Endothelial cell of umbilical vein (primary cell): Measurements from ENCODE around the gene TSEN54. TPM values are rescaled to one million over a fixed set of nuclear protein-coding genes. Genes with fewer than 3 reads are reported as not detected.

Source experiments
- BruUV-seq: library from RNA; stranded (reverse); fragments of 400-500 nt; replicated peaks from 2 replicates; lab custom pipeline; 2021; lab: Mats Ljungman, UMichigan
- CTCF ChIA-PET: fragments of 300-600, 350-600 bp; sonication (Branson Sonifier 250); formaldehyde crosslinking; loops from one replicate; lab custom pipeline; 2021; ENCODE audit warnings: antibody characterized with exemption, inconsistent platforms; lab: Charles Lee
- POLR2A ChIA-PET: fragments of 300-600, 350-600 bp; sonication (Branson Sonifier 250); formaldehyde crosslinking; loops from one replicate; lab custom pipeline; 2021; ENCODE audit warnings: antibody characterized with exemption, inconsistent platforms; lab: Charles Lee
- DNase-seq: peaks from one replicate; pipeline ENCODE4 v3.0.0-alpha.2; 2011; ENCODE audit warnings: low read depth, low spot score
- FAIRE-seq: peaks from 2 replicates; lab custom pipeline; 2011; peaks lifted over from hg19 to GRCh38; lab: Jason Lieb, UNC
- H2AFZ ChIP-seq: 2 replicates; pipeline ENCODE4 v1.6.0; 2012; ENCODE audit warnings: low read depth, low read length, control low read depth, inconsistent platforms
- H3K27ac ChIP-seq: 2 replicates; pipeline ENCODE4 v1.5.1; 2011; ENCODE audit warnings: low read depth, mild to moderate bottlenecking, control low read depth, low read length, moderate library complexity; ENCODE audit not compliant: insufficient read depth
- H3K27me3 ChIP-seq, 2 experiments: 2 replicates each; pipeline versions ENCODE4 v1.6.0 to v1.6.1; 2011; ENCODE audit warnings: low read length in 2 of 2, mixed read lengths in 1 of 2; ENCODE audit not compliant: control insufficient read depth in 2 of 2, insufficient read depth in 2 of 2
- H3K36me3 ChIP-seq, 2 experiments: 2 replicates in 1 of 2; 3 replicates in 1 of 2; pipeline ENCODE4 v1.5.1; 2011; ENCODE audit warnings: low read length in 2 of 2, mild to moderate bottlenecking in 1 of 2, moderate library complexity in 1 of 2; ENCODE audit not compliant: control insufficient read depth in 2 of 2, insufficient read depth in 2 of 2; ENCODE audit errors: extremely low read depth in 1 of 2
- H3K4me1 ChIP-seq: 3 replicates; pipeline ENCODE4 v1.5.1; 2011; ENCODE audit warnings: mild to moderate bottlenecking, low read length; ENCODE audit not compliant: control insufficient read depth, insufficient read depth; ENCODE audit errors: extremely low read depth
- H3K4me2 ChIP-seq: 2 replicates; pipeline ENCODE4 v1.6.1; 2011; ENCODE audit warnings: low read length, control low read depth, mixed read lengths; ENCODE audit not compliant: insufficient read depth
- H3K4me3 ChIP-seq, 3 experiments: fragments of 200-600 bp in 1 of 3; sonication (generic), shearing (Covaris generic) in 1 of 3; replicated peaks in 1 of 3; 2 replicates each; pipeline ENCODE4 v1.5.1; 2011 to 2016; ENCODE audit warnings: control low read depth in 3 of 3, low read length in 3 of 3, mild to moderate bottlenecking in 2 of 3, inconsistent platforms in 1 of 3, low read depth in 1 of 3, moderate library complexity in 1 of 3; ENCODE audit not compliant: insufficient read depth in 1 of 3
- H3K79me2 ChIP-seq: 2 replicates; pipeline ENCODE4 v1.6.0; 2012; ENCODE audit warnings: low read length, inconsistent platforms; ENCODE audit not compliant: control insufficient read depth, insufficient read depth
- H3K9ac ChIP-seq: replicated peaks from 2 replicates; pipeline ENCODE3; 2011; ENCODE audit warnings: low read length, control low read depth; ENCODE audit not compliant: insufficient read depth; ENCODE audit errors: extremely low read depth
- H3K9me1 ChIP-seq: replicated peaks from 3 replicates; pipeline ENCODE4 v1.6.0; 2011; ENCODE audit warnings: mild to moderate bottlenecking, low read length; ENCODE audit not compliant: control insufficient read depth, insufficient read depth; ENCODE audit errors: extremely low read depth
- H3K9me3 ChIP-seq: replicated peaks from 2 replicates; pipeline ENCODE4 v1.5.1; 2012; ENCODE audit warnings: low read length, inconsistent platforms; ENCODE audit not compliant: control insufficient read depth, insufficient read depth
- H4K20me1 ChIP-seq: replicated peaks from 2 replicates; pipeline ENCODE3; 2011; ENCODE audit warnings: mild to moderate bottlenecking, low read length; ENCODE audit not compliant: control insufficient read depth, insufficient read depth; ENCODE audit errors: extremely low read depth
- FOS ChIP-seq: IDR thresholded peaks from 2 replicates; pipeline ENCODE4 v1.6.1; 2011; ENCODE audit warnings: mild to moderate bottlenecking, low read length, moderate library complexity, borderline replicate concordance; ENCODE audit not compliant: insufficient read depth
- GATA2 ChIP-seq: IDR thresholded peaks from 2 replicates; pipeline ENCODE4 v1.7.0; 2011; ENCODE audit warnings: low read depth, mild to moderate bottlenecking, moderate library complexity, mixed read lengths, low read length; ENCODE audit not compliant: insufficient read length, insufficient read depth
- MAX ChIP-seq: IDR thresholded peaks from 2 replicates; pipeline ENCODE4 v1.6.1; 2011; ENCODE audit not compliant: insufficient read depth, insufficient read length
- MYC ChIP-seq: IDR thresholded peaks from one replicate; pipeline ENCODE4 v1.6.1; 2011; ENCODE audit warnings: mild to moderate bottlenecking, low read depth, low read length
- POLR2A ChIP-seq: IDR thresholded peaks from 2 replicates; pipeline ENCODE4 v1.6.1; 2012; ENCODE audit warnings: low read depth, mild to moderate bottlenecking, control low read depth, low read length
- POLR2AphosphoS5 ChIP-seq: IDR thresholded peaks from 2 replicates; pipeline ENCODE4 v1.6.1; 2012; ENCODE audit warnings: low read depth, mild to moderate bottlenecking, control low read depth, low read length, moderate library complexity; ENCODE audit not compliant: insufficient read depth
- dilution Hi-C: fragments of 300-500 bp; cut with MboI; formaldehyde crosslinking; loops from one replicate; pipeline ENCODE4 v1.15.0; 2019; ENCODE audit warnings: low sequenced_read_pairs; ENCODE audit not compliant: extremely low pct_ligation_motif_present
- intact Hi-C: fragments of 100-400 bp; cut with micrococcal nuclease; formaldehyde crosslinking; loops from one replicate; pipeline ENCODE4 v1.10.0; 2022
- polyA plus RNA-seq, 4 experiments: library from polyadenylated mRNA; depleted of rRNA in 3 of 4; stranded (reverse) in 3 of 4; unstranded in 1 of 4; fragments of >200 nt; gene quantifications; 2 replicates each; pipeline versions ENCODE4 v1.2.1 to v1.2.3, GENCODE V29; 2011 to 2012; ENCODE audit warnings: missing spikeins in 1 of 4
- total RNA-seq: library from RNA; stranded (reverse); gene quantifications from 2 replicates; pipeline ENCODE4 v1.2.3, GENCODE V29; 2021

The TSEN54 gene
- total and polyA plus RNA-seq, 2 donors (not counting 3 experiments of a cell fraction or from before 2014, with no cell fraction given): 22.3 to 26.3 TPM

GRCh38 chr17:75506888-75507287, 9.4 kb upstream of the TSEN54 start:
- dilution Hi-C loops: no loop called here
- peaks cover 0 to 21% of the 10 kb centered on the region in 2 experiments for H3K36me3 ChIP-seq
- CTCF ChIA-PET: interaction anchor here (2.6 kb wide), 1 partner anchor 18 kb away, joined by 6 read pairs; the partner anchor contains the start of gene LLGL2
- POLR2A ChIA-PET: no interaction called here
- peaks cover 26% of the 10 kb centered on the region for H3K4me1 ChIP-seq
- H3K27me3 ChIP-seq: no peaks in the 10 kb centered on the region
- H2AFZ ChIP-seq: no peak overlapping the region
- no peaks in the 10 kb centered on the region for H3K9me1 ChIP-seq
- FAIRE-seq (no peak), DNase-seq (no peak)
- no peak overlapping the region for H3K4me3 ChIP-seq
- no peaks in the 10 kb centered on the region for H3K9me3 ChIP-seq
- TF ChIP-seq FOS: no peak
- no peak for TF ChIP-seq POLR2AphosphoS5
- TF ChIP-seq GATA2: no peak
- no peaks in the 10 kb centered on the region for H4K20me1 ChIP-seq
- H3K79me2 ChIP-seq: peaks cover 7% of the 10 kb centered on the region
- no TSS peak for BruUV-seq
- H3K4me2 ChIP-seq: no peak overlapping the region
- intact Hi-C loops: no loop called here
- no peak overlapping the region for H3K9ac ChIP-seq
- no peak overlapping the region for H3K27ac ChIP-seq

- BruUV-seq: no TSS peak
- H3K36me3 ChIP-seq: peaks cover 0 to 19% of the 10 kb centered on the region in 2 experiments
- H3K4me3 ChIP-seq: no peak overlapping the region
- H4K20me1 ChIP-seq: no peaks in the 10 kb centered on the region
- dilution Hi-C loops (no loop called here), intact Hi-C loops (no loop called here)
- H3K4me2 ChIP-seq: no peak overlapping the region
- FAIRE-seq (no peak), DNase-seq (no peak)
- H3K27ac ChIP-seq: no peak overlapping the region
- no peak for TF ChIP-seq MYC
- TF ChIP-seq POLR2AphosphoS5: no peak
- TF ChIP-seq MAX: no peak
- no peak for TF ChIP-seq POLR2A
- no peak for TF ChIP-seq GATA2
- peaks cover 37% of the 10 kb centered on the region for H3K4me1 ChIP-seq
- ChIA-PET CTCF (interaction anchor here (0.8 to 2.6 kb wide), 2 partner anchors 10 to 17 kb away, joined by 4 to 6 read pairs; partner anchors contain the start of gene LLGL2), POLR2A (no interaction called here)
- H3K9me3 ChIP-seq: no peaks in the 10 kb centered on the region
- H3K9ac ChIP-seq: no peak overlapping the region
- H2AFZ ChIP-seq: no peak overlapping the region
- H3K79me2 ChIP-seq: peaks cover 17% of the 10 kb centered on the region
- H3K9me1 ChIP-seq: no peaks in the 10 kb centered on the region
- H3K27me3 ChIP-seq: no peaks in the 10 kb centered on the region
Measured at GRCh38 chr17:75507733-75508719, 8.3 kb upstream of the TSEN54 start.
